ENCODE measurements around the gene RETREG3.
"Not testable (repeated sequence)": the region's sequence is repeated elsewhere in the genome, so short reads cannot be mapped to it uniquely, and the experiment has no call there.

RETREG3 gene

DNA sequence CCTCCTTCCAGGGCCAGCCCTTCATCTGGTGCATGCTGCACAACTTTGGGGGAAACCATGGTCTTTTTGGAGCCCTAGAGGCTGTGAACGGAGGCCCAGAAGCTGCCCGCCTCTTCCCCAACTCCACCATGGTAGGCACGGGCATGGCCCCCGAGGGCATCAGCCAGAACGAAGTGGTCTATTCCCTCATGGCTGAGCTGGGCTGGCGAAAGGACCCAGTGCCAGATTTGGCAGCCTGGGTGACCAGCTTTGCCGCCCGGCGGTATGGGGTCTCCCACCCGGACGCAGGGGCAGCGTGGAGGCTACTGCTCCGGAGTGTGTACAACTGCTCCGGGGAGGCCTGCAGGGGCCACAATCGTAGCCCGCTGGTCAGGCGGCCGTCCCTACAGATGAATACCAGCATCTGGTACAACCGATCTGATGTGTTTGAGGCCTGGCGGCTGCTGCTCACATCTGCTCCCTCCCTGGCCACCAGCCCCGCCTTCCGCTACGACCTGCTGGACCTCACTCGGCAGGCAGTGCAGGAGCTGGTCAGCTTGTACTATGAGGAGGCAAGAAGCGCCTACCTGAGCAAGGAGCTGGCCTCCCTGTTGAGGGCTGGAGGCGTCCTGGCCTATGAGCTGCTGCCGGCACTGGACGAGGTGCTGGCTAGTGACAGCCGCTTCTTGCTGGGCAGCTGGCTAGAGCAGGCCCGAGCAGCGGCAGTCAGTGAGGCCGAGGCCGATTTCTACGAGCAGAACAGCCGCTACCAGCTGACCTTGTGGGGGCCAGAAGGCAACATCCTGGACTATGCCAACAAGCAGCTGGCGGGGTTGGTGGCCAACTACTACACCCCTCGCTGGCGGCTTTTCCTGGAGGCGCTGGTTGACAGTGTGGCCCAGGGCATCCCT lies 65.7 kb downstream of the RETREG3 start:
- Histone ChIP-seq H3K4me3 (ENCODE audit: low read length) (no peak overlapping the region), H3K9me3 (replicated peaks; ENCODE audit: insufficient read depth, low read length) (no peaks in the 10 kb centered on the region), H3K4me1 (ENCODE audit: low read length) (no peaks in the 10 kb centered on the region), H3K36me3 (replicated peaks; ENCODE audit: insufficient read depth, low read length) (no peaks in the 10 kb centered on the region), H4K20me1 (ENCODE audit: insufficient read depth, low read length) (no peaks in the 10 kb centered on the region), H3K27me3 (replicated peaks; ENCODE audit: insufficient read depth, low read length) (no peaks in the 10 kb centered on the region), H3K4me2 (ENCODE audit: low read depth, low read length) (no peak overlapping the region), H3K79me2 (ENCODE audit: low read length) (no peaks in the 10 kb centered on the region), H2AFZ (ENCODE audit: low read length) (no peak overlapping the region), H3K9ac (ENCODE audit: low read length) (no peak overlapping the region), H3F3A (ENCODE audit: insufficient read depth, low read length) (no peaks in the 10 kb centered on the region), H3K27ac (ENCODE audit: low read length) (no peak overlapping the region), H3K9me2 (replicated peaks; ENCODE audit: insufficient read depth, low read length) (no peaks in the 10 kb centered on the region)
- TF ChIP-seq, protein P1, sequence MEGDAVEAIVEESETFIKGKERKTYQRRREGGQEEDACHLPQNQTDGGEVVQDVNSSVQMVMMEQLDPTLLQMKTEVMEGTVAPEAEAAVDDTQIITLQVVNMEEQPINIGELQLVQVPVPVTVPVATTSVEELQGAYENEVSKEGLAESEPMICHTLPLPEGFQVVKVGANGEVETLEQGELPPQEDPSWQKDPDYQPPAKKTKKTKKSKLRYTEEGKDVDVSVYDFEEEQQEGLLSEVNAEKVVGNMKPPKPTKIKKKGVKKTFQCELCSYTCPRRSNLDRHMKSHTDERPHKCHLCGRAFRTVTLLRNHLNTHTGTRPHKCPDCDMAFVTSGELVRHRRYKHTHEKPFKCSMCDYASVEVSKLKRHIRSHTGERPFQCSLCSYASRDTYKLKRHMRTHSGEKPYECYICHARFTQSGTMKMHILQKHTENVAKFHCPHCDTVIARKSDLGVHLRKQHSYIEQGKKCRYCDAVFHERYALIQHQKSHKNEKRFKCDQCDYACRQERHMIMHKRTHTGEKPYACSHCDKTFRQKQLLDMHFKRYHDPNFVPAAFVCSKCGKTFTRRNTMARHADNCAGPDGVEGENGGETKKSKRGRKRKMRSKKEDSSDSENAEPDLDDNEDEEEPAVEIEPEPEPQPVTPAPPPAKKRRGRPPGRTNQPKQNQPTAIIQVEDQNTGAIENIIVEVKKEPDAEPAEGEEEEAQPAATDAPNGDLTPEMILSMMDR (IDR thresholded peaks at IDR 0.05; ENCODE audit: low read length) = no peak
- TF ChIP-seq EZH2 (optimal IDR thresholded peaks at IDR 0.05; ENCODE audit: low read depth, low read length) (no peak), EZH2phosphoT487 (IDR thresholded peaks at IDR 0.05; ENCODE audit: low read length) (no peak)
- DNase-seq = no peak

DNA sequence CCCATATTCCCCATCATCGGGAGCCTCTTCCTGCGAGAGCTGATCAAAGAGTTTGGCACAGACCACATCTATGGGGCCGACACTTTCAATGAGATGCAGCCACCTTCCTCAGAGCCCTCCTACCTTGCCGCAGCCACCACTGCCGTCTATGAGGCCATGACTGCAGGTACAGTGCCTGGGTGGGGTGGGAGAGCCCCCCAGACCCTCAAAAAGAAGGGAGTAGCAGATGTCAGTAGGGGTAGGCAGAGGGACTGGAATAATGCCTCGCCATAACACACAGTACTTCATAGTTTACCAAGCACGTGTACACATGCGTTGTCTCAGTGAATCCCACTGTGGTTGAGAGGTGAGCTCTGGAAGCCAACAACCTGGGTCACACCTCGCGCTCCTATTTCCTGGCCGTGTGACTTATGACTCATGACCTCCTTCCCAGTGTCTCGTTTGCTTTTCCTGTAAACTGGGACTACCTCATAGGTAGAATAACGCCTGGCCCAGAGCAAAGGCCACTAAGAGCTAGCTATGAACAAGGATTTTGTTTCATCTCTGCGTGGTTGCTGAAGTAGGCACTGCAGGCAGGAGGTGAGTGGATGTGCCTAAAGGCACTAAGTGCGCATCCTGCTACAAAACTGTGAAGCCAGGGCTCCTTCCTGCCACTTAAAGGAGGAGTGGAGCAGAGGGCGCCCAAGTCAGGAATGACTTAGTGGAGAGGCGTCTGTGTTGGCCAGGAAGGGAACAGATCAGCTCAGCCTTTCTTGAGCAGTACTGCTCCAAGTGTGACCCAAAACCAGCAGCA lies 67.9 kb downstream of the RETREG3 start:
- Histone ChIP-seq H3K27ac (ENCODE audit: low read length) (no peak overlapping the region), H3K79me2 (ENCODE audit: low read length) (peaks cover 11% of the 10 kb centered on the region), H3K9ac (ENCODE audit: low read length) (no peak overlapping the region), H3K9me2 (replicated peaks; ENCODE audit: insufficient read depth, low read length) (no peaks in the 10 kb centered on the region), H3K9me3 (replicated peaks; ENCODE audit: insufficient read depth, low read length) (no peaks in the 10 kb centered on the region), H4K20me1 (ENCODE audit: insufficient read depth, low read length) (no peaks in the 10 kb centered on the region), H3K4me2 (ENCODE audit: low read depth, low read length) (no peak overlapping the region), H3F3A (ENCODE audit: insufficient read depth, low read length) (peaks cover 5% of the 10 kb centered on the region; the same call in 1 of the 2 replicates), H3K36me3 (replicated peaks; ENCODE audit: insufficient read depth, low read length) (no peaks in the 10 kb centered on the region), H3K4me1 (ENCODE audit: low read length) (peaks cover 6% of the 10 kb centered on the region; the same call in 1 of the 2 replicates), H3K4me3 (ENCODE audit: low read length) (no peak overlapping the region), H3K27me3 (replicated peaks; ENCODE audit: insufficient read depth, low read length) (no peaks in the 10 kb centered on the region), H2AFZ (ENCODE audit: low read length) (no peak overlapping the region)
- DNase-seq = no peak
- TF ChIP-seq EZH2 (optimal IDR thresholded peaks at IDR 0.05; ENCODE audit: low read depth, low read length) = no peak
- no peak for TF ChIP-seq EZH2phosphoT487 (IDR thresholded peaks at IDR 0.05; ENCODE audit: low read length)
- TF ChIP-seq, protein P1 (IDR thresholded peaks at IDR 0.05; ENCODE audit: low read length) = no peak

DNA sequence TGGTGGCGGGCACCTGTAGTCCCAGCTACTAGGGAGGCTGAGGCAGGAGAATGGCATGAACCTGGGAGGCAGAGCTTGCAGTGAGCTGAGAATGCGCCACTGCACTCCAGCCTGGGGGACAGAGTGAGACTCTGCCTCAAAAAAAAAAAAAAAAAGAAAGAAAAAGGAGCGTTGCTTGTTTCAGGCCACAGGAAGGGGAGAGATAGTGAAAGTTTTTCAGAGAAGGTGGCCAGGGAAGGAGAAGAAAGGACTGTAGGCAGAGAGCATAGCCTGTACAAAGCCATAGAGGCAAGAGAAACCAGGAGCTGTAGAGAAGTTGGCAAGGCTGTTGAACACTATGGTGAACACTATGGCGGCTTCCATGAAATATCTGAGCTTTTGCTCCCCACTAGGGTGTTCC lies 68.6 kb downstream of the RETREG3 start:
- not testable (repeated sequence) for H3K4me2 ChIP-seq (ENCODE audit: low read depth, low read length); H3K9ac ChIP-seq (ENCODE audit: low read length); H3K9me3 ChIP-seq (replicated peaks; ENCODE audit: insufficient read depth, low read length); H3K27ac ChIP-seq (ENCODE audit: low read length); H2AFZ ChIP-seq (ENCODE audit: low read length); H3K4me1 ChIP-seq (ENCODE audit: low read length); H3K36me3 ChIP-seq (replicated peaks; ENCODE audit: insufficient read depth, low read length); H3K9me2 ChIP-seq (replicated peaks; ENCODE audit: insufficient read depth, low read length); H4K20me1 ChIP-seq (ENCODE audit: insufficient read depth, low read length); H3K27me3 ChIP-seq (replicated peaks; ENCODE audit: insufficient read depth, low read length); DNase-seq; H3K4me3 ChIP-seq (ENCODE audit: low read length); H3F3A ChIP-seq (ENCODE audit: insufficient read depth, low read length)
- peaks cover 14% of the 10 kb centered on the region for H3K79me2 ChIP-seq (ENCODE audit: low read length)

Data from MM.1S (cell line).